Measurements from ENCODE around the gene GDPD1. TPM values are rescaled to one million over a fixed set of nuclear protein-coding genes. Genes with fewer than 3 reads are reported as not detected.
A peak's percentile ranks its signal among the peaks of the same experiment; 100 is the strongest.
"Not testable (repeated sequence)": the region's sequence is repeated elsewhere in the genome, so short reads cannot be mapped to it uniquely, and the experiment has no call there.

The GDPD1 gene
- total RNA-seq, result 1 to 10 TPM; 1.5 to 3.8 TPM
- polyA plus RNA-seq, result under 1 TPM in 1 of 2 donors, not detected in 1; 0.51 TPM
- long read RNA-seq, donor 1, result 0 reads
- long read RNA-seq, donor 2, partial matches to known transcripts, result 0 of 1 reads
- long read RNA-seq, donor 2, other reads (novel, unspliced or antisense), result 0 of 1 reads

- ATAC-seq (ENCODE audit: low FRiP score) (peak; percentile 99), DNase-seq (peak; percentile 97 to 99)
- intact Hi-C loops (cut with DNase I), result no loop called here
- peak within 1 kb of the TSS; percentile 84 to 87 for H3K4me3 ChIP-seq (ENCODE audit: low read length in 2 of 2)
- H3K4me1 ChIP-seq (ENCODE audit: control insufficient read depth in 1 of 2, insufficient read depth in 2 of 2, low read length in 2 of 2), result no peaks in the 10 kb centered on the region
- WGBS, 2 donors, result 0 to 1% methylated on average over 59 to 60 of the region's 60 CpGs
- no peaks in the 10 kb centered on the region for H3K36me3 ChIP-seq (ENCODE audit: control insufficient read depth in 1 of 2, insufficient read depth in 2 of 2, low read length in 1 of 2)
- H3K9me3 ChIP-seq (ENCODE audit: control insufficient read depth, low read length), result no peaks in the 10 kb centered on the region
- no peaks in the 10 kb centered on the region for H3K27me3 ChIP-seq (ENCODE audit: control insufficient read depth in 1 of 2, insufficient read depth in 2 of 2, low read length in 1 of 2)
- H3K27ac ChIP-seq (ENCODE audit: low read depth in 1 of 2, low read length in 2 of 2), result no peak within 1 kb of the TSS
Observed at GRCh38 chr17:59220328-59221158, at the start of gene GDPD1. Gene GDPD1, plus strand, starts transcription at chr17:59220511. Its CDS starts 99 bp downstream, at chr17:59220610.

- H3K4me3 ChIP-seq (ENCODE audit: low read length in 2 of 2), result no peak overlapping the region
Observed at GRCh38 chr17:59172436-59173004, 47.8 kb upstream of the GDPD1 start.

GRCh38 chr17:59174671-59175070 lies 45.6 kb upstream of the GDPD1 start:
- intact Hi-C loops (cut with DNase I), result no loop called here
- Histone ChIP-seq H3K4me3 (ENCODE audit: low read length in 2 of 2) (no peak overlapping the region), H3K36me3 (ENCODE audit: control insufficient read depth in 1 of 2, insufficient read depth in 2 of 2, low read length in 1 of 2) (no peaks in the 10 kb centered on the region), H3K27ac (ENCODE audit: low read depth in 1 of 2, low read length in 2 of 2) (no peak overlapping the region), H3K27me3 (ENCODE audit: control insufficient read depth in 1 of 2, insufficient read depth in 2 of 2, low read length in 1 of 2) (no peaks in the 10 kb centered on the region), H3K9me3 (ENCODE audit: control insufficient read depth, low read length) (no peaks in the 10 kb centered on the region), H3K4me1 (ENCODE audit: control insufficient read depth in 1 of 2, insufficient read depth in 2 of 2, low read length in 2 of 2) (no peaks in the 10 kb centered on the region)
- 97 to 98% methylated on average over 11 of the region's 11 CpGs for WGBS, 2 donors
- DNase-seq (no peak), ATAC-seq (ENCODE audit: low FRiP score) (no peak)

More at GRCh38 chr17:59172436-59173004, 47.8 kb upstream of the GDPD1 start:
- Histone ChIP-seq H3K27ac (ENCODE audit: low read depth in 1 of 2, low read length in 2 of 2) (no peak overlapping the region), H3K4me1 (ENCODE audit: control insufficient read depth in 1 of 2, insufficient read depth in 2 of 2, low read length in 2 of 2) (no peaks in the 10 kb centered on the region), H3K36me3 (ENCODE audit: control insufficient read depth in 1 of 2, insufficient read depth in 2 of 2, low read length in 1 of 2) (no peaks in the 10 kb centered on the region), H3K9me3 (ENCODE audit: control insufficient read depth, low read length) (no peaks in the 10 kb centered on the region), H3K27me3 (ENCODE audit: control insufficient read depth in 1 of 2, insufficient read depth in 2 of 2, low read length in 1 of 2) (no peaks in the 10 kb centered on the region)
- DNase-seq (no peak), ATAC-seq (ENCODE audit: low FRiP score) (no peak)
- intact Hi-C loops (cut with DNase I), result no loop called here
- WGBS, 2 donors, result 96 to 98% methylated on average over 33 of the region's 33 CpGs

GRCh38 chr17:59175076-59175475 lies 45.2 kb upstream of the GDPD1 start:
- ATAC-seq (ENCODE audit: low FRiP score), result no peak
- 92 to 99% methylated on average over 7 of the region's 7 CpGs for WGBS, 2 donors
- Histone ChIP-seq H3K4me3 (ENCODE audit: low read length in 2 of 2) (no peak overlapping the region), H3K9me3 (ENCODE audit: control insufficient read depth, low read length) (no peaks in the 10 kb centered on the region), H3K27me3 (ENCODE audit: control insufficient read depth in 1 of 2, insufficient read depth in 2 of 2, low read length in 1 of 2) (no peaks in the 10 kb centered on the region), H3K4me1 (ENCODE audit: control insufficient read depth in 1 of 2, insufficient read depth in 2 of 2, low read length in 2 of 2) (no peaks in the 10 kb centered on the region), H3K36me3 (ENCODE audit: control insufficient read depth in 1 of 2, insufficient read depth in 2 of 2, low read length in 1 of 2) (no peaks in the 10 kb centered on the region), H3K27ac (ENCODE audit: low read depth in 1 of 2, low read length in 2 of 2) (no peak overlapping the region)
- DNase-seq, result no peak
- intact Hi-C loops (cut with DNase I), result no loop called here

- Histone ChIP-seq H3K36me3 (ENCODE audit: control insufficient read depth in 1 of 2, insufficient read depth in 2 of 2, low read length in 1 of 2) (no peaks in the 10 kb centered on the region), H3K4me1 (ENCODE audit: control insufficient read depth in 1 of 2, insufficient read depth in 2 of 2, low read length in 2 of 2) (no peaks in the 10 kb centered on the region), H3K27me3 (ENCODE audit: control insufficient read depth in 1 of 2, insufficient read depth in 2 of 2, low read length in 1 of 2) (no peaks in the 10 kb centered on the region), H3K9me3 (ENCODE audit: control insufficient read depth, low read length) (no peaks in the 10 kb centered on the region), H3K4me3 (ENCODE audit: low read length in 2 of 2) (no peak overlapping the region), H3K27ac (ENCODE audit: low read depth in 1 of 2, low read length in 2 of 2) (no peak overlapping the region)
- intact Hi-C loops (cut with DNase I), result no loop called here
- ATAC-seq (ENCODE audit: low FRiP score), result no peak
- 82 to 90% methylated on average over 7 of the region's 7 CpGs for WGBS, 2 donors
- no peak for DNase-seq
Observed at GRCh38 chr17:59178266-59178985, 41.9 kb upstream of the GDPD1 start.

- not testable (repeated sequence) for H3K4me1 ChIP-seq (ENCODE audit: control insufficient read depth in 1 of 2, insufficient read depth in 2 of 2, low read length in 2 of 2)
Observed at GRCh38 chr17:59179601-59180000, 40.7 kb upstream of the GDPD1 start.

GRCh38 chr17:59180626-59181025 lies 39.7 kb upstream of the GDPD1 start:
- 97 to 99% methylated on average over 9 of the region's 9 CpGs for WGBS, 2 donors
- no peaks in the 10 kb centered on the region for H3K36me3 ChIP-seq (ENCODE audit: control insufficient read depth in 1 of 2, insufficient read depth in 2 of 2, low read length in 1 of 2)
- ATAC-seq (ENCODE audit: low FRiP score) (no peak), DNase-seq (no peak)
- H3K27ac ChIP-seq (ENCODE audit: low read depth in 1 of 2, low read length in 2 of 2), result no peak overlapping the region
- H3K4me3 ChIP-seq (ENCODE audit: low read length in 2 of 2), result no peak overlapping the region
- intact Hi-C loops (cut with DNase I), result no loop called here
- H3K9me3 ChIP-seq (ENCODE audit: control insufficient read depth, low read length), result no peaks in the 10 kb centered on the region
- no peaks in the 10 kb centered on the region for H3K4me1 ChIP-seq (ENCODE audit: control insufficient read depth in 1 of 2, insufficient read depth in 2 of 2, low read length in 2 of 2)
- H3K27me3 ChIP-seq (ENCODE audit: control insufficient read depth in 1 of 2, insufficient read depth in 2 of 2, low read length in 1 of 2), result no peaks in the 10 kb centered on the region

More at GRCh38 chr17:59179601-59180000, 40.7 kb upstream of the GDPD1 start:
- H3K27me3 ChIP-seq (ENCODE audit: control insufficient read depth in 1 of 2, insufficient read depth in 2 of 2, low read length in 1 of 2); H3K36me3 ChIP-seq (ENCODE audit: control insufficient read depth in 1 of 2, insufficient read depth in 2 of 2, low read length in 1 of 2); DNase-seq; intact Hi-C loops (cut with DNase I); H3K4me3 ChIP-seq (ENCODE audit: low read length in 2 of 2); H3K9me3 ChIP-seq (ENCODE audit: control insufficient read depth, low read length); ATAC-seq (ENCODE audit: low FRiP score); H3K27ac ChIP-seq (ENCODE audit: low read depth in 1 of 2, low read length in 2 of 2): not testable (repeated sequence)
- 94 to 95% methylated on average over 11 of the region's 11 CpGs for WGBS, 2 donors

- H3K27ac ChIP-seq (ENCODE audit: low read depth in 1 of 2, low read length in 2 of 2), result no peak overlapping the region
Observed at GRCh38 chr17:59181481-59181880, 38.8 kb upstream of the GDPD1 start.

More at GRCh38 chr17:59181481-59181880, 38.8 kb upstream of the GDPD1 start:
- 96 to 99% methylated on average over 9 of the region's 9 CpGs for WGBS, 2 donors
- Histone ChIP-seq H3K4me3 (ENCODE audit: low read length in 2 of 2) (no peak overlapping the region), H3K36me3 (ENCODE audit: control insufficient read depth in 1 of 2, insufficient read depth in 2 of 2, low read length in 1 of 2) (no peaks in the 10 kb centered on the region), H3K27me3 (ENCODE audit: control insufficient read depth in 1 of 2, insufficient read depth in 2 of 2, low read length in 1 of 2) (no peaks in the 10 kb centered on the region), H3K4me1 (ENCODE audit: control insufficient read depth in 1 of 2, insufficient read depth in 2 of 2, low read length in 2 of 2) (no peaks in the 10 kb centered on the region), H3K9me3 (ENCODE audit: control insufficient read depth, low read length) (no peaks in the 10 kb centered on the region)
- ATAC-seq (ENCODE audit: low FRiP score) (no peak), DNase-seq (no peak)
- intact Hi-C loops (cut with DNase I), result no loop called here
